Esophagus muscularis mucosa (tissue), 4 donors: ENCODE measurements around the gene NUDC. TPM values are rescaled to one million over a fixed set of nuclear protein-coding genes. Genes with fewer than 3 reads are reported as not detected.
A peak's percentile ranks its signal among the peaks of the same experiment; 100 is the strongest.
"Not testable (repeated sequence)": the region's sequence is repeated elsewhere in the genome, so short reads cannot be mapped to it uniquely, and the experiment has no call there.

Experiments
- DNase-seq: peaks from one replicate; pipeline ENCODE4 v3.0.0-alpha.2; 2017; ENCODE audit errors: extremely low spot score
- H3K27ac ChIP-seq, 4 donors: fragments of 200-600 bp; sonication (generic); replicated peaks in 1 of 4; 1 replicate in 3 of 4; 2 replicates in 1 of 4; pipeline ENCODE4 v1.5.1; 2016 to 2019; ENCODE audit warnings: mild to moderate bottlenecking in 1 of 4
- H3K27me3 ChIP-seq, 4 donors: fragments of 200-600 bp; sonication (generic); one replicate each; pipeline versions ENCODE4 v1.5.1 to v1.6.0; 2016 to 2019
- H3K36me3 ChIP-seq, 4 donors: fragments of 200-600 bp; sonication (generic); one replicate each; pipeline ENCODE4 v1.5.1; 2016 to 2019
- H3K4me1 ChIP-seq, 4 donors: fragments of 200-600 bp; sonication (generic); one replicate each; pipeline ENCODE4 v1.5.1; 2016 to 2019
- H3K4me3 ChIP-seq, 4 donors: fragments of 200-600 bp; sonication (generic); 1 replicate in 2 of 4; 2 replicates in 2 of 4; pipeline ENCODE4 v1.5.1; 2016 to 2019; ENCODE audit warnings: mild to moderate bottlenecking in 4 of 4, moderate library complexity in 1 of 4
- H3K9me3 ChIP-seq, 4 donors: fragments of 200-600 bp; sonication (generic); 1 replicate in 3 of 4; 2 replicates in 1 of 4; pipeline ENCODE4 v1.5.1; 2016 to 2019
- EP300 ChIP-seq: sonication (generic); formaldehyde crosslinking; IDR thresholded peaks from one replicate; pipeline ENCODE4 v1.6.1; 2017; ENCODE audit warnings: antibody characterized with exemption
- POLR2A ChIP-seq: fragments of 450-650 bp; IDR thresholded peaks from one replicate; pipeline ENCODE4 v1.6.1; 2017; ENCODE audit warnings: antibody characterized with exemption, moderate library complexity, mild to moderate bottlenecking, low read depth
- POLR2AphosphoS5 ChIP-seq, 2 donors: sonication (generic); formaldehyde crosslinking; IDR thresholded peaks; one replicate each; pipeline ENCODE4 v1.6.1; 2017; ENCODE audit warnings: antibody characterized with exemption in 2 of 2
- WGBS: methylation state at CpG from one replicate; pipeline ENCODE4 v1.1.5; 2018; 5-methylcytosine and 5-hydroxymethylcytosine counted together
- intact Hi-C: fragments of 100-400 bp; cut with DNase I; formaldehyde crosslinking; loops from one replicate; pipeline ENCODE4 v1.15.1; 2023
- total RNA-seq, 4 donors: library from RNA; depleted of rRNA; stranded (reverse); fragments of >200 nt; gene quantifications; one replicate each; pipeline versions ENCODE4 v1.1.0 to v1.2.1, GENCODE V29; 2016
- TF ChIP-seq, protein P1 (sequence below), 3 experiments: fragments of 200-600 bp in 2 of 3; fragments of 450-650 bp in 1 of 3; sonication (generic) in 2 of 3; IDR thresholded peaks; one replicate each; pipeline ENCODE4 v1.5.1; 2017 to 2019; ENCODE audit warnings: antibody characterized with exemption in 3 of 3, mild to moderate bottlenecking in 2 of 3, moderate library complexity in 1 of 3

The NUDC gene
- total RNA-seq, 4 donors from 2014 or later: 61.6 to 91.1 (median 81.5) TPM

DNA sequence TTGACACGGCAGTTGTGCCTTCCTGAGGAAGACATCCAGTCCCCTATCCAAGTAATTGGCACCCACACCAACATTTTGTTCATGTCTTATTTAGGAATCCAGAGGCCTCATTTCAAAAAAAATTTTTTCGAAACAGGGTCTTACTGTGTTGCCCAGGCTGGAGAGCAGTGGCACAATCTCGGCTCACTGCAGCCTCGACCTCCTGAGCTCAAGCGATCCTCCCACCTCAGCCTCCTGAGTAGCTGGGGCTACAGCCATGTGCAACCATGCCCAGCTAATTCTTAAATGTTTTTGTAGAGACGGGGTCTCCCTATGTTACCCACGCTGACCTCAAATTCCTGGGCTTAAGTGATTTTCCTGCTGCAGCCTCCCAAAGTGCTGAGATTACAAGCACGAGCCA is 62.7 kb downstream of the NUDC start:
- Histone ChIP-seq H3K36me3 (no peaks in the 10 kb centered on the region), H3K27ac (no peak overlapping the region), H3K27me3 (peaks cover 0 to 52% (median 0%) of the 10 kb centered on the region in 4 donors), H3K4me1 (no peaks in the 10 kb centered on the region), H3K9me3 (no peaks in the 10 kb centered on the region), H3K4me3 (no peak overlapping the region)
- TF ChIP-seq POLR2AphosphoS5 (IDR thresholded peaks at IDR 0.05) (no peak), POLR2A (no peak), EP300 (no peak)
- TF ChIP-seq, protein P1, sequence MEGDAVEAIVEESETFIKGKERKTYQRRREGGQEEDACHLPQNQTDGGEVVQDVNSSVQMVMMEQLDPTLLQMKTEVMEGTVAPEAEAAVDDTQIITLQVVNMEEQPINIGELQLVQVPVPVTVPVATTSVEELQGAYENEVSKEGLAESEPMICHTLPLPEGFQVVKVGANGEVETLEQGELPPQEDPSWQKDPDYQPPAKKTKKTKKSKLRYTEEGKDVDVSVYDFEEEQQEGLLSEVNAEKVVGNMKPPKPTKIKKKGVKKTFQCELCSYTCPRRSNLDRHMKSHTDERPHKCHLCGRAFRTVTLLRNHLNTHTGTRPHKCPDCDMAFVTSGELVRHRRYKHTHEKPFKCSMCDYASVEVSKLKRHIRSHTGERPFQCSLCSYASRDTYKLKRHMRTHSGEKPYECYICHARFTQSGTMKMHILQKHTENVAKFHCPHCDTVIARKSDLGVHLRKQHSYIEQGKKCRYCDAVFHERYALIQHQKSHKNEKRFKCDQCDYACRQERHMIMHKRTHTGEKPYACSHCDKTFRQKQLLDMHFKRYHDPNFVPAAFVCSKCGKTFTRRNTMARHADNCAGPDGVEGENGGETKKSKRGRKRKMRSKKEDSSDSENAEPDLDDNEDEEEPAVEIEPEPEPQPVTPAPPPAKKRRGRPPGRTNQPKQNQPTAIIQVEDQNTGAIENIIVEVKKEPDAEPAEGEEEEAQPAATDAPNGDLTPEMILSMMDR (IDR thresholded peaks at IDR 0.05): no peak
- WGBS: 83% methylated on average over 8 of the region's 8 CpGs
- intact Hi-C loops: no loop called here
- DNase-seq: no peak

- WGBS: 62% methylated on average over 2 of the region's 2 CpGs
- DNase-seq: no peak
- no peak overlapping the region for H3K4me3 ChIP-seq
- H3K36me3 ChIP-seq: no peaks in the 10 kb centered on the region
- no peaks in the 10 kb centered on the region for H3K9me3 ChIP-seq
- intact Hi-C loops: no loop called here
- no peaks in the 10 kb centered on the region for H3K4me1 ChIP-seq
- peaks cover 0 to 46% (median 0%) of the 10 kb centered on the region in 4 donors for H3K27me3 ChIP-seq
- no peak for TF ChIP-seq POLR2AphosphoS5 (IDR thresholded peaks at IDR 0.05)
- TF ChIP-seq, protein P1 (IDR thresholded peaks at IDR 0.05): no peak
- no peak overlapping the region for H3K27ac ChIP-seq
Observed at GRCh38 chr1:26986658-26987057, 65.1 kb downstream of the NUDC start.

DNA sequence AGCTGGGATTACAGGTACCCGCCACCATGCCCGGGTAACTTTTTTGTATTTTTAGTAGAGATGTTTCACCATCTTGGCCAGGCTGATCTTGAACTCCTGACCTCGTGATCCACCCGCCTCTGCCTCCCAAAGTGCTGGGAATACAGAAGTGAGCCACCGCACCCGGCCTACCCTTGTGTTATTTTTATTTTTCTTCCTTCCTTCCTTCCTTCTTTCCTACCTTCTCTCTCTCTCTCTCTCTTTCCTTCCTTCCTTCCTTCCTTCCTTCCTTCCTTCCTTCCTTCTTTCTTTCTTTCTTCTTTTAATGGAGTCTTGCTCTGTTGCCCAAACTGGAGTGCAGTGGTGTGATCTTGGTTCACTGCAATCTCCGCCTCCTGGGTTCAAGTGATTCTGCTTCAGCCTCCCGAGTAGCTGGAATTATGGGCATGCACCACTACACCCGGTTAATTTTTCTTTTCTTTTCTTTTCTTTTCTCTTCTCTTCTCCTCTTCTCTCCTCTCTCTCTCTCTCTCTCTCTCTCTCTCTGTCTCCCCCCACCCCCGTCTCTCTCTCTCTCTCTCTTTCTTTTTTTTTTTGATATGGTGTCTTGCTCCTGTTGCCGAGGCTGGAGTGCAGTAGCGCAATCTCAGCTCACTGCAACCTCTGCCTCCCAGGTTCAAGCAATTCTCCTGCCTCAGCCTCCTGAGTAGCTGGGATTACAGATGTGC is 68.0 kb downstream of the NUDC start:
- DNase-seq, H3K36me3 ChIP-seq, H3K9me3 ChIP-seq, intact Hi-C loops, H3K4me3 ChIP-seq, H3K27ac ChIP-seq: not testable (repeated sequence)
- Histone ChIP-seq H3K27me3 (peaks cover 0 to 50% (median 6%) of the 10 kb centered on the region in 4 donors), H3K4me1 (peaks cover 12 to 18% (median 14%) of the 10 kb centered on the region in 4 donors)
- 75% methylated on average over 12 of the region's 12 CpGs for WGBS

- intact Hi-C loops: no loop called here
- no peak overlapping the region for H3K27ac ChIP-seq
- no peaks in the 10 kb centered on the region for H3K9me3 ChIP-seq
- H3K4me1 ChIP-seq: peaks cover 24 to 38% (median 34%) of the 10 kb centered on the region in 4 donors
- 55% methylated on average over 10 of the region's 10 CpGs for WGBS
- no peaks in the 10 kb centered on the region for H3K36me3 ChIP-seq
- no peak for DNase-seq
- TF ChIP-seq, protein P1 (IDR thresholded peaks at IDR 0.05): no peak
- TF ChIP-seq POLR2A: no peak
- no peak for TF ChIP-seq POLR2AphosphoS5 (IDR thresholded peaks at IDR 0.05)
- no peak for TF ChIP-seq EP300
- H3K27me3 ChIP-seq: peaks cover 0 to 41% (median 6%) of the 10 kb centered on the region in 4 donors
- no peak overlapping the region for H3K4me3 ChIP-seq
Observed at GRCh38 chr1:26991310-26992116, 70.0 kb downstream of the NUDC start.

GRCh38 chr1:26993237-26994019 is 71.9 kb downstream of the NUDC start, which contains the start of gene TRNP1:
Gene TRNP1, plus strand, starts transcription at chr1:26993692. Its CDS starts 95 bp downstream, at chr1:26993787.
- Histone ChIP-seq H3K36me3 (no peaks in the 10 kb centered on the region), H3K27me3 (peaks cover 0 to 26% (median 6%) of the 10 kb centered on the region in 4 donors), H3K4me3 (peak within 1 kb of the TSS; percentile 75 to 93 (median 88)), H3K27ac (peak within 1 kb of the TSS; percentile 93 to 97 (median 95)), H3K4me1 (peaks cover 34 to 57% (median 53%) of the 10 kb centered on the region in 4 donors), H3K9me3 (no peaks in the 10 kb centered on the region)
- TF ChIP-seq, protein P1 (IDR thresholded peaks at IDR 0.05): no peak
- peak; percentile 53 for TF ChIP-seq POLR2A
- peak; percentile 77 to 97 for TF ChIP-seq POLR2AphosphoS5 (IDR thresholded peaks at IDR 0.05)
- no peak for TF ChIP-seq EP300
- DNase-seq: peak; percentile 95
- WGBS: under 1% methylated on average over 20 of the region's 61 CpGs
- intact Hi-C loops: loop anchor here (2.0 kb wide), 1 partner anchor 105 kb away; no protein-coding TSS in a partner anchor
